Caco-2 (cell line): ENCODE data around the gene CD99L2. TPM values are rescaled to one million over a fixed set of nuclear protein-coding genes. Genes with fewer than 3 reads are reported as not detected.

Experiments
- BruUV-seq: library from RNA; stranded (reverse); fragments of 400-500 nt; replicated peaks from 2 replicates; lab custom pipeline; 2021; lab: Mats Ljungman, UMichigan
- CTCF ChIA-PET: fragments of 300-600 bp; sonication (Branson Sonifier 250); formaldehyde crosslinking; loops from one replicate; lab custom pipeline; 2022; ENCODE audit warnings: antibody characterized with exemption; lab: Charles Lee
- POLR2A ChIA-PET: fragments of 300-600 bp; sonication (Branson Sonifier 250); formaldehyde crosslinking; loops from one replicate; lab custom pipeline; 2022; ENCODE audit warnings: antibody characterized with exemption; lab: Charles Lee
- DNase-seq, 2 experiments: peaks; one replicate each; pipeline versions ENCODE4 v3.0.0 to v3.0.0-alpha.2; 2020 to 2022
- H3K27me3 ChIP-seq: replicated peaks from 2 replicates; pipeline ENCODE4 v1.6.0; 2011; ENCODE audit warnings: low read length; ENCODE audit not compliant: control insufficient read depth, insufficient read depth
- H3K36me3 ChIP-seq: 2 replicates; pipeline ENCODE4 v1.5.1; 2011; ENCODE audit warnings: low read length; ENCODE audit not compliant: control insufficient read depth, insufficient read depth
- H3K4me1 ChIP-seq: fragments of 250-450 bp; sonication (Bioruptor Pico); 2 replicates; pipeline ENCODE4 v1.5.1; 2020; ENCODE audit warnings: mild to moderate bottlenecking
- H3K4me3 ChIP-seq: 2 replicates; pipeline ENCODE4 v1.5.1; 2011; ENCODE audit warnings: low read depth, mild to moderate bottlenecking, control low read depth, low read length
- H3K9me3 ChIP-seq: fragments of 250-450 bp; sonication (Bioruptor Pico); 2 replicates; pipeline ENCODE4 v1.5.1; 2020; ENCODE audit warnings: mild to moderate bottlenecking, moderate library complexity
- H3K27ac Mint-ChIP-seq: one replicate; pipeline ENCODE4 v1.8.0; 2022; ENCODE audit warnings: mixed read lengths; ENCODE audit not compliant: unreplicated experiment
- H3K27me3 Mint-ChIP-seq: one replicate; pipeline ENCODE4 v1.8.0; 2022; ENCODE audit warnings: mixed read lengths; ENCODE audit not compliant: insufficient read depth, unreplicated experiment
- H3K36me3 Mint-ChIP-seq: one replicate; pipeline ENCODE4 v1.8.0; 2022; ENCODE audit warnings: mild to moderate bottlenecking, mixed read lengths; ENCODE audit not compliant: insufficient read depth, unreplicated experiment
- H3K4me1 Mint-ChIP-seq: one replicate; pipeline ENCODE4 v1.8.0; 2022; ENCODE audit warnings: low read depth, mixed read lengths; ENCODE audit not compliant: unreplicated experiment
- H3K4me3 Mint-ChIP-seq: one replicate; pipeline ENCODE4 v1.8.0; 2022; ENCODE audit warnings: mild to moderate bottlenecking, moderate library complexity, mixed read lengths; ENCODE audit not compliant: unreplicated experiment
- H3K9me3 Mint-ChIP-seq: one replicate; pipeline ENCODE4 v1.8.0; 2022; ENCODE audit warnings: mixed read lengths; ENCODE audit not compliant: unreplicated experiment
- intact Hi-C: fragments of 100-400 bp; cut with micrococcal nuclease; formaldehyde crosslinking; loops from one replicate; pipeline ENCODE4 v1.10.0; 2022; ENCODE audit not compliant: unreplicated experiment
- total RNA-seq: library from RNA; stranded (reverse); gene quantifications from 2 replicates; pipeline ENCODE4 v1.2.3, GENCODE V29; 2022
- TF ChIP-seq, protein P1 (sequence below), 2 experiments: fragments of 200-600 bp in 1 of 2; IDR thresholded peaks; 1 replicate in 1 of 2; 2 replicates in 1 of 2; pipeline versions ENCODE4 v1.5.1 to v1.8.0; 2011 to 2022; ENCODE audit warnings: antibody characterized with exemption in 1 of 2, control low read depth in 1 of 2, inconsistent platforms in 1 of 2, low read depth in 1 of 2, low read length in 1 of 2, mild to moderate bottlenecking in 1 of 2, moderate library complexity in 1 of 2; ENCODE audit not compliant: insufficient read depth in 1 of 2, severe bottlenecking in 1 of 2, unreplicated experiment in 1 of 2

CD99L2 gene
- total RNA-seq, 1 experiment from 2014 or later, result 8.6 TPM

DNA sequence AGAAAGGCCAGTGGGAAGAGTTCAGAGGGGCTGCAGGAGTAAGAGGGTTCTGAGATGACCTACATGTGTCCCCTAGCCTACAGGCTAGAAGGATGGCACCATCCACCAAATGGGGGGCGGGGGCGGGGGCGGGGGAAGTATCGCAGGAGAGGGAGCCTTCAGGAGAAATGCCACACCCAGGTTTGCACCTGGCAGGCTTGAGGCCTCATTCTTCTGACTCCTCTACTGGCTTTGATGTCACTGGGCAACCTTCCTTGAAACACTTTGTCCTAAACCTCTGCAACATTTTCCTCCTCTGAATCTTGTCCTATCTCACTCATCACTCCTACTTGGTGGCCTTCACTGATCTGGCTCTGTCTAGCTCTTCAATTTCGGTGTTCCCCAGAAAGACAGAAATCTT lies 24.0 kb downstream of the CD99L2 start:
- TF ChIP-seq, protein P1, sequence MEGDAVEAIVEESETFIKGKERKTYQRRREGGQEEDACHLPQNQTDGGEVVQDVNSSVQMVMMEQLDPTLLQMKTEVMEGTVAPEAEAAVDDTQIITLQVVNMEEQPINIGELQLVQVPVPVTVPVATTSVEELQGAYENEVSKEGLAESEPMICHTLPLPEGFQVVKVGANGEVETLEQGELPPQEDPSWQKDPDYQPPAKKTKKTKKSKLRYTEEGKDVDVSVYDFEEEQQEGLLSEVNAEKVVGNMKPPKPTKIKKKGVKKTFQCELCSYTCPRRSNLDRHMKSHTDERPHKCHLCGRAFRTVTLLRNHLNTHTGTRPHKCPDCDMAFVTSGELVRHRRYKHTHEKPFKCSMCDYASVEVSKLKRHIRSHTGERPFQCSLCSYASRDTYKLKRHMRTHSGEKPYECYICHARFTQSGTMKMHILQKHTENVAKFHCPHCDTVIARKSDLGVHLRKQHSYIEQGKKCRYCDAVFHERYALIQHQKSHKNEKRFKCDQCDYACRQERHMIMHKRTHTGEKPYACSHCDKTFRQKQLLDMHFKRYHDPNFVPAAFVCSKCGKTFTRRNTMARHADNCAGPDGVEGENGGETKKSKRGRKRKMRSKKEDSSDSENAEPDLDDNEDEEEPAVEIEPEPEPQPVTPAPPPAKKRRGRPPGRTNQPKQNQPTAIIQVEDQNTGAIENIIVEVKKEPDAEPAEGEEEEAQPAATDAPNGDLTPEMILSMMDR (IDR thresholded peaks at IDR 0.05; ENCODE audit: insufficient read depth in 1 of 2, low read depth in 1 of 2, low read length in 1 of 2, severe bottlenecking in 1 of 2, unreplicated experiment in 1 of 2), result no peak
- no peaks in the 10 kb centered on the region for H3K4me1 Mint-ChIP-seq
- intact Hi-C loops, result no loop called here

DNA sequence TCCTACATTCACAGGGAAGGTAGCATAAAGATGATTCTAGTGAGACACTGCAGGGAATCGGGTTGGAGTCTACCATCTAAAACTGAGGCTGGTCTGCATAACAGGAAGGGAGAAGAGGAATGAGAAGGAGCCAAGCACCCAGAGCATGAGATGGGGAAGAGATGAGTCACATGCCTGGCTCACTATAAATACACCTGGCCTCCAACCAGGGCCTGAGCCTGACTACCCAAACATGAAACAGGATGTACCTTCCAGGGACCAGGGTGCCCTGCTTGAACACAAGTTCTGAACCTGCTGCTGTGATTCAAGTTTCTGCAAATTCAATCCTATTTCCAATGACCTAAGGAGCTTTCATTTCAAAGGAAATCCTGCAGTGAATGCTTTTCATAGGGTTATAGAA lies 24.9 kb downstream of the CD99L2 start:
- no peaks in the 10 kb centered on the region for H3K9me3 Mint-ChIP-seq
- POLR2A ChIA-PET, result no interaction called here
- H3K27me3 Mint-ChIP-seq, result no peaks in the 10 kb centered on the region

More for the DNA sequence above, 24.0 kb downstream of the CD99L2 start:
- H3K36me3 Mint-ChIP-seq, result peaks cover 6% of the 10 kb centered on the region
- H3K27me3 Mint-ChIP-seq, result no peaks in the 10 kb centered on the region
- H3K9me3 Mint-ChIP-seq, result no peaks in the 10 kb centered on the region
- ChIA-PET POLR2A (no interaction called here), CTCF (no interaction called here)
- no peak overlapping the region for H3K4me3 Mint-ChIP-seq
- Histone ChIP-seq H3K4me3 (no peak overlapping the region), H3K4me1 (no peaks in the 10 kb centered on the region), H3K27me3 (no peaks in the 10 kb centered on the region), H3K9me3 (no peaks in the 10 kb centered on the region), H3K36me3 (no peaks in the 10 kb centered on the region)
- no peak overlapping the region for H3K27ac Mint-ChIP-seq
- no TSS peak for BruUV-seq
- no peak for DNase-seq

DNA sequence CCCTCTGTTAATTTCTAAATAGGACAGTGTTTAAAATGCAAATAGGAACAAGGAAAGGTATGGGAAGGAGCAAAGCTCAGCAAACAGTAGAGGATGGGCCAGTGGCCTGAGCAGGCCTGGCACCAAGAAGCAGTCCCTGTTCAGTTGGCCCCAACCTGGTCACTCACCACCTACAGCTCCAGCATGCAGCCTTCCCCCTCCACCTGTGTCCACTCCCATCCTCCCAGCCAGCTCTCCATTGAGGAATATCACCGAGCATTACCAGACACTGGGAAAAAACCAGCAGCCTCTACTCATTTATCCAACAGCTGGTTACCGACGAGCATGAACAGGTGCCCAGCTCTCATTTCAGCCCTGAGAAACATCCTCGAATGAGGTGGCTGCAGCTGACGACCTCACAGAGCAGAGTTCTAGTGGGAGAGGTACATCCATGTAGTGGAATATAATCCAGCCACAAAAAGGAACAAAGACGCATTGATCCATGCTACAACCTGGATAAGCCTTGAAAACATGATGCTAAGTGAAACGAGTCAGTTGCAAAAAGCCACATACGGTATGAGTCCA lies 25.6 kb downstream of the CD99L2 start:
- H3K9me3 ChIP-seq, result no peaks in the 10 kb centered on the region
- no peak overlapping the region for H3K27ac Mint-ChIP-seq
- TF ChIP-seq, protein P1 (IDR thresholded peaks at IDR 0.05; ENCODE audit: insufficient read depth in 1 of 2, low read depth in 1 of 2, low read length in 1 of 2, severe bottlenecking in 1 of 2, unreplicated experiment in 1 of 2), result no peak
- CTCF ChIA-PET, result no interaction called here
- POLR2A ChIA-PET, result no interaction called here
- H3K27me3 ChIP-seq, result no peaks in the 10 kb centered on the region
- H3K4me3 ChIP-seq, result no peak overlapping the region
- H3K27me3 Mint-ChIP-seq, result no peaks in the 10 kb centered on the region
- no peaks in the 10 kb centered on the region for H3K9me3 Mint-ChIP-seq
- no peaks in the 10 kb centered on the region for H3K36me3 ChIP-seq
- peaks cover 6% of the 10 kb centered on the region for H3K36me3 Mint-ChIP-seq
- no peaks in the 10 kb centered on the region for H3K4me1 Mint-ChIP-seq
- intact Hi-C loops, result no loop called here
- no peak overlapping the region for H3K4me3 Mint-ChIP-seq
- no TSS peak for BruUV-seq
- no peak for DNase-seq
- H3K4me1 ChIP-seq, result no peaks in the 10 kb centered on the region

More for the DNA sequence above, 24.9 kb downstream of the CD99L2 start:
- Histone ChIP-seq H3K4me3 (no peak overlapping the region), H3K4me1 (no peaks in the 10 kb centered on the region), H3K27me3 (no peaks in the 10 kb centered on the region), H3K9me3 (no peaks in the 10 kb centered on the region), H3K36me3 (no peaks in the 10 kb centered on the region)
- no peak overlapping the region for H3K27ac Mint-ChIP-seq
- TF ChIP-seq, protein P1 (IDR thresholded peaks at IDR 0.05; ENCODE audit: insufficient read depth in 1 of 2, low read depth in 1 of 2, low read length in 1 of 2, severe bottlenecking in 1 of 2, unreplicated experiment in 1 of 2), result no peak
- DNase-seq, result no peak
- H3K4me1 Mint-ChIP-seq, result no peaks in the 10 kb centered on the region
- H3K36me3 Mint-ChIP-seq, result peaks cover 6% of the 10 kb centered on the region
- intact Hi-C loops, result no loop called here
- no TSS peak for BruUV-seq
- CTCF ChIA-PET, result no interaction called here
- no peak overlapping the region for H3K4me3 Mint-ChIP-seq
